Loucy (cell line): ENCODE data around the gene CGREF1.

ENCODE experiments used
- H2AFZ ChIP-seq: fragments of 200-600 bp; sonication (generic); 2 replicates; pipeline ENCODE4 v1.6.0; 2016; ENCODE audit warnings: antibody characterized with exemption, mild to moderate bottlenecking, low read length, moderate library complexity
- H3F3A ChIP-seq: fragments of 200-600 bp; 2 replicates; pipeline ENCODE4 v1.6.0; 2016; ENCODE audit warnings: antibody characterized with exemption, low read depth, mild to moderate bottlenecking
- H3K27me3 ChIP-seq: fragments of 200-600 bp; sonication (generic); 2 replicates; pipeline ENCODE4 v1.6.1; 2014; ENCODE audit warnings: low read length, mild to moderate bottlenecking; ENCODE audit not compliant: insufficient read depth, poor library complexity, severe bottlenecking
- H3K36me3 ChIP-seq: fragments of 200-600 bp; sonication (generic); 2 replicates; pipeline ENCODE4 v1.6.1; 2016; ENCODE audit warnings: low read length; ENCODE audit not compliant: insufficient read depth
- H3K4me1 ChIP-seq: fragments of 200-600 bp; sonication (generic); 2 replicates; pipeline ENCODE4 v1.5.1; 2014; ENCODE audit warnings: low read length, mild to moderate bottlenecking; ENCODE audit not compliant: insufficient read depth, poor library complexity, severe bottlenecking
- H3K4me2 ChIP-seq: fragments of 200-600 bp; sonication (generic); 2 replicates; pipeline ENCODE4 v1.6.0; 2014; ENCODE audit warnings: antibody characterized with exemption, low read length, low read depth, mild to moderate bottlenecking; ENCODE audit not compliant: poor library complexity, severe bottlenecking
- H3K4me3 ChIP-seq: fragments of 200-600 bp; sonication (generic); 2 replicates; pipeline ENCODE4 v1.5.1; 2014; ENCODE audit warnings: low read length, mild to moderate bottlenecking, mixed read lengths; ENCODE audit not compliant: poor library complexity, severe bottlenecking
- H3K79me2 ChIP-seq: fragments of 200-600 bp; sonication (generic); 2 replicates; pipeline ENCODE4 v1.6.1; 2014; ENCODE audit warnings: low read length; ENCODE audit not compliant: insufficient read depth
- H3K9ac ChIP-seq: fragments of 200-600 bp; sonication (generic); 2 replicates; pipeline ENCODE4 v1.6.0; 2014; ENCODE audit warnings: mild to moderate bottlenecking, low read depth, low read length, moderate library complexity; ENCODE audit not compliant: poor library complexity, severe bottlenecking
- H3K9me2 ChIP-seq: fragments of 200-600 bp; sonication (generic); replicated peaks from 2 replicates; pipeline ENCODE4 v1.6.1; 2016; ENCODE audit warnings: low read depth, low read length, mixed read lengths
- H3K9me3 ChIP-seq: fragments of 200-600 bp; sonication (generic); 2 replicates; pipeline ENCODE4 v1.6.1; 2014; ENCODE audit warnings: mild to moderate bottlenecking, antibody characterized with exemption, low read length, low read depth; ENCODE audit not compliant: insufficient read depth
- H4K20me1 ChIP-seq: fragments of 200-600 bp; sonication (generic); 2 replicates; pipeline ENCODE4 v1.6.0; 2014; ENCODE audit warnings: antibody characterized with exemption, low read length, mild to moderate bottlenecking; ENCODE audit not compliant: insufficient read depth, poor library complexity, severe bottlenecking
- EZH2phosphoT487 ChIP-seq: fragments of 200-600 bp; IDR thresholded peaks from 2 replicates; pipeline ENCODE4 v1.6.1; 2018; ENCODE audit warnings: antibody characterized with exemption, mild to moderate bottlenecking, moderate library complexity, borderline replicate concordance
- TF ChIP-seq, protein P1 (sequence below): fragments of 200-600 bp; sonication (generic); conservative IDR thresholded peaks from 2 replicates; pipeline ENCODE4 v1.5.1; 2014; ENCODE audit warnings: mild to moderate bottlenecking, antibody characterized with exemption, low read length

Gene CGREF1

DNA sequence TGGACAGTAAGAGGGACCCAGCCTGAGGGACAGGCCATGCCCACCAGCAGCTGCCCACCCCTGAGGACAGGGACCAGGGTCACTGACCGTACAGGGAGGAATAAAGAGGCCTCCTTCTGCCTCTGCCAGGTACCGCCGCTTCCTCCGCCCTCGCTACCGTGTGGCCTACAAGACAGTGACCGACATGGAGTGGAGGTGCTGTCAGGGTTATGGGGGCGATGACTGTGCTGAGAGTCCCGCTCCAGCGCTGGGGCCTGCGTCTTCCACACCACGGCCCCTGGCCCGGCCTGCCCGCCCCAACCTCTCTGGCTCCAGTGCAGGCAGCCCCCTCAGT is 38.4 kb downstream of the CGREF1 start:
- peak overlapping the region; percentile 6 for H3K4me3 ChIP-seq
- no peaks in the 10 kb centered on the region for H4K20me1 ChIP-seq
- TF ChIP-seq, protein P1, sequence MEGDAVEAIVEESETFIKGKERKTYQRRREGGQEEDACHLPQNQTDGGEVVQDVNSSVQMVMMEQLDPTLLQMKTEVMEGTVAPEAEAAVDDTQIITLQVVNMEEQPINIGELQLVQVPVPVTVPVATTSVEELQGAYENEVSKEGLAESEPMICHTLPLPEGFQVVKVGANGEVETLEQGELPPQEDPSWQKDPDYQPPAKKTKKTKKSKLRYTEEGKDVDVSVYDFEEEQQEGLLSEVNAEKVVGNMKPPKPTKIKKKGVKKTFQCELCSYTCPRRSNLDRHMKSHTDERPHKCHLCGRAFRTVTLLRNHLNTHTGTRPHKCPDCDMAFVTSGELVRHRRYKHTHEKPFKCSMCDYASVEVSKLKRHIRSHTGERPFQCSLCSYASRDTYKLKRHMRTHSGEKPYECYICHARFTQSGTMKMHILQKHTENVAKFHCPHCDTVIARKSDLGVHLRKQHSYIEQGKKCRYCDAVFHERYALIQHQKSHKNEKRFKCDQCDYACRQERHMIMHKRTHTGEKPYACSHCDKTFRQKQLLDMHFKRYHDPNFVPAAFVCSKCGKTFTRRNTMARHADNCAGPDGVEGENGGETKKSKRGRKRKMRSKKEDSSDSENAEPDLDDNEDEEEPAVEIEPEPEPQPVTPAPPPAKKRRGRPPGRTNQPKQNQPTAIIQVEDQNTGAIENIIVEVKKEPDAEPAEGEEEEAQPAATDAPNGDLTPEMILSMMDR: no peak
- TF ChIP-seq EZH2phosphoT487: no peak
- peaks cover 37% of the 10 kb centered on the region for H3K4me1 ChIP-seq
- H3K9ac ChIP-seq: peak overlapping the region; percentile 63
- H3K27me3 ChIP-seq: no peaks in the 10 kb centered on the region
- no peaks in the 10 kb centered on the region for H3K9me3 ChIP-seq
- H3K36me3 ChIP-seq: no peaks in the 10 kb centered on the region
- peaks cover 21% of the 10 kb centered on the region; the same call in 1 of the 2 replicates for H3K79me2 ChIP-seq
- peak overlapping the region; percentile 86 for H2AFZ ChIP-seq
- H3K4me2 ChIP-seq: peak overlapping the region; percentile 52
- H3F3A ChIP-seq: peaks cover 7% of the 10 kb centered on the region; the same call in 1 of the 2 replicates
- H3K9me2 ChIP-seq: no peaks in the 10 kb centered on the region

DNA sequence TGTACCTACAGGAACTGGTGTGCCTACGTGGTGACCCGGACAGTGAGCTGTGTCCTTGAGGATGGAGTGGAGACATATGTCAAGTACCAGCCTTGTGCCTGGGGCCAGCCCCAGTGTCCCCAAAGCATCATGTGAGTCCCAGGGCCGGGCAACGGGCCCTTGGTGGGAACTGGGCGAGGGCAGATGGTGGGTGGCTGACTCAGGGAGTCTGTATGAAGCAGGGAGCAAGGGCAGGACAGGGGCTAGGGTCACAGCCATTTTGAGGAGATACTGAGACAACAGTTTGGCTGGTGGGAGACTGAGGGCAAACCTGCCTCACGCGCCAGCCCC is 38.8 kb downstream of the CGREF1 start:
- Histone ChIP-seq H3K9me2 (no peaks in the 10 kb centered on the region), H3K27me3 (no peaks in the 10 kb centered on the region), H3K4me3 (no peak overlapping the region), H3K9me3 (no peaks in the 10 kb centered on the region), H3K4me2 (no peak overlapping the region), H3K79me2 (peaks cover 21% of the 10 kb centered on the region; the same call in 1 of the 2 replicates), H3K9ac (peak overlapping the region; percentile 63), H3K4me1 (peaks cover 38% of the 10 kb centered on the region), H4K20me1 (no peaks in the 10 kb centered on the region), H3K36me3 (no peaks in the 10 kb centered on the region), H2AFZ (no peak overlapping the region), H3F3A (peaks cover 7% of the 10 kb centered on the region; the same call in 1 of the 2 replicates)
- TF ChIP-seq, protein P1: no peak
- TF ChIP-seq EZH2phosphoT487: no peak

GRCh38 chr2:27079233-27080139 is 39.4 kb downstream of the CGREF1 start:
- H3K36me3 ChIP-seq: no peaks in the 10 kb centered on the region
- no peak overlapping the region for H2AFZ ChIP-seq
- no peak overlapping the region for H3K4me2 ChIP-seq
- H3K9me3 ChIP-seq: no peaks in the 10 kb centered on the region
- no peaks in the 10 kb centered on the region for H3K9me2 ChIP-seq
- peaks cover 19% of the 10 kb centered on the region; the same call in 1 of the 2 replicates for H3K79me2 ChIP-seq
- no peaks in the 10 kb centered on the region for H4K20me1 ChIP-seq
- H3F3A ChIP-seq: peaks cover 7% of the 10 kb centered on the region; the same call in 1 of the 2 replicates
- TF ChIP-seq, protein P1: no peak
- no peak for TF ChIP-seq EZH2phosphoT487
- peaks cover 39% of the 10 kb centered on the region for H3K4me1 ChIP-seq
- no peak overlapping the region for H3K9ac ChIP-seq
- no peaks in the 10 kb centered on the region for H3K27me3 ChIP-seq
- no peak overlapping the region for H3K4me3 ChIP-seq
